Cardiac fibroblast (primary cell): ENCODE measurements around the gene ST8SIA6.

Source experiments
- DNase-seq, 2 donors: peaks; one replicate each; pipeline versions ENCODE4 v3.0.0 to v3.0.0-alpha.2; 2010; ENCODE audit warnings: low read depth in 2 of 2
- H3K4me3 ChIP-seq, 2 donors: replicated peaks in 1 of 2; 1 replicate in 1 of 2; 2 replicates in 1 of 2; pipeline ENCODE4 v1.5.1; 2011; ENCODE audit warnings: low read depth in 2 of 2, low read length in 2 of 2, mild to moderate bottlenecking in 2 of 2, moderate library complexity in 1 of 2
- TF ChIP-seq, protein P1 (sequence below): IDR thresholded peaks from one replicate; pipeline ENCODE4 v1.5.1; 2011; ENCODE audit warnings: low read depth, mild to moderate bottlenecking, low read length, inconsistent platforms

The ST8SIA6 gene

DNA sequence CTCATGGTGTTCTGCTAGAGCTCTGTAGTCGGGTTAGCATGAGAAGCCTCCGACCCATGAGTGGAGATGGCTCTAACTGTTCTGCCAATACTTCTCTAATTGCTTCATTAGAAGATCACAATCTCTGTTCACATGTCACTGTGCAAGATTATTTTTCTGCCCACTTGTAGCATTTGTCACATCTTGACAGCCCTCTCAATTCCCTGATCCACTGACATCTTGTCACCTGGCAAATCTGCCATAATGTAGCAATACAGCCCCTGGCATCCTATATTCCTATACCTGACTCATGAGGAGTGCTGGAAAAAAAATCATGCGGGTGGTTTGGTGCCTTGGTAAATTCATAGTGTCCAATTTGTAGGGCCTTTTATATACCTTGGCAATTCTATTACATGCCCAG is 58.4 kb downstream of the ST8SIA6 start:
- no peak overlapping the region for H3K4me3 ChIP-seq
- TF ChIP-seq, protein P1, sequence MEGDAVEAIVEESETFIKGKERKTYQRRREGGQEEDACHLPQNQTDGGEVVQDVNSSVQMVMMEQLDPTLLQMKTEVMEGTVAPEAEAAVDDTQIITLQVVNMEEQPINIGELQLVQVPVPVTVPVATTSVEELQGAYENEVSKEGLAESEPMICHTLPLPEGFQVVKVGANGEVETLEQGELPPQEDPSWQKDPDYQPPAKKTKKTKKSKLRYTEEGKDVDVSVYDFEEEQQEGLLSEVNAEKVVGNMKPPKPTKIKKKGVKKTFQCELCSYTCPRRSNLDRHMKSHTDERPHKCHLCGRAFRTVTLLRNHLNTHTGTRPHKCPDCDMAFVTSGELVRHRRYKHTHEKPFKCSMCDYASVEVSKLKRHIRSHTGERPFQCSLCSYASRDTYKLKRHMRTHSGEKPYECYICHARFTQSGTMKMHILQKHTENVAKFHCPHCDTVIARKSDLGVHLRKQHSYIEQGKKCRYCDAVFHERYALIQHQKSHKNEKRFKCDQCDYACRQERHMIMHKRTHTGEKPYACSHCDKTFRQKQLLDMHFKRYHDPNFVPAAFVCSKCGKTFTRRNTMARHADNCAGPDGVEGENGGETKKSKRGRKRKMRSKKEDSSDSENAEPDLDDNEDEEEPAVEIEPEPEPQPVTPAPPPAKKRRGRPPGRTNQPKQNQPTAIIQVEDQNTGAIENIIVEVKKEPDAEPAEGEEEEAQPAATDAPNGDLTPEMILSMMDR, result no peak

DNA sequence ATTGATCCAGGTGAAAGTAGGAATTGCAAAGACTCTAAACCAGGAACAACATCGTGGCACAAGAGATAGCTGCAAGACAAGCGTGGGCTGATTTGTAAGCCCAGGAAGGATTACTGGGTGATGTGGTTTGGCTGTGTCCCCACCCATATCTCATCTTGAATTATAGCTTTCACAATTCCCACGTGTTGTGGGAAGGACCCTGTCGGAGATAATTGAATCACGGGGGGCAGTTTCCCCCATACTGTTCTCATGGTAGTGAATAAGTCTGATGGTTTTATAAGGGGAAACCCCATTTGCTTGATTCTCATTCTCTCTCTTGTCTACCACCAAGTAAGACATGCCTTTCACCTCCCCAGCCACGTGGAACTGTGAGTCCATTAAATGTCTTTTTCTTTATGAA is 59.5 kb downstream of the ST8SIA6 start:
- no peak overlapping the region for H3K4me3 ChIP-seq
- DNase-seq, result no peak
- TF ChIP-seq, protein P1, result no peak

More for the DNA sequence above, 58.4 kb downstream of the ST8SIA6 start:
- DNase-seq, result no peak

DNA sequence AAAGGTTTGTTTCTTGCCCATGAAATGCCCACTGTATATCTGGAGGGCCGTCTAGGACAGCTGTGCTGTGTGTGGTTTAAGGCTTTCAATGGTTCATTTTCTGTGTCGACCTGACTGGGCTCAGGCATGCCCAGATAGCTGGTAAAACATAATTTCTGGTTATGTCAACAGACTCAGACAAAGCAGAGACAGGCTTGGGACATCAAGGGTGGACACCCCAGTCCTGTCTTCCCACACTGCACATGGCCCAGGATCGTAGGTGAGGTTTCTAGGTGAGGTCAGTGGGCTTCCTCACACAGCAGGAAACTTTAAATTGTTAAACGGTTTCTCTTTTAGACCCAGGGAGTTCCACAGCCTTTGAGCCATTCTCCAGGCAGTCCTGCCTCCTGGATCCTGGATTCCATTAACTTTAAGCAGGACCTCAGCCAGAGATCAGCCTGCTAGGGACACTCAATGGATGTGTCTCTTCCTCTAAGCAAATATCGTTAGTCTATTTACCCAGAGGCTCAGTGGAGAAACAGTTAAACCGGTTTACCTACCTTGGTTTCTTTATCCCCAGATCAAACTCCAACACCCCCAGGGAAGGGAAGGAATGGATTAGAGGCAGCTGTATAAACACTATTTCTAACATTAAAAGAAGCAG is 66.4 kb downstream of the ST8SIA6 start:
- TF ChIP-seq, protein P1, result no peak
- no peak overlapping the region for H3K4me3 ChIP-seq
- DNase-seq, result no peak

DNA sequence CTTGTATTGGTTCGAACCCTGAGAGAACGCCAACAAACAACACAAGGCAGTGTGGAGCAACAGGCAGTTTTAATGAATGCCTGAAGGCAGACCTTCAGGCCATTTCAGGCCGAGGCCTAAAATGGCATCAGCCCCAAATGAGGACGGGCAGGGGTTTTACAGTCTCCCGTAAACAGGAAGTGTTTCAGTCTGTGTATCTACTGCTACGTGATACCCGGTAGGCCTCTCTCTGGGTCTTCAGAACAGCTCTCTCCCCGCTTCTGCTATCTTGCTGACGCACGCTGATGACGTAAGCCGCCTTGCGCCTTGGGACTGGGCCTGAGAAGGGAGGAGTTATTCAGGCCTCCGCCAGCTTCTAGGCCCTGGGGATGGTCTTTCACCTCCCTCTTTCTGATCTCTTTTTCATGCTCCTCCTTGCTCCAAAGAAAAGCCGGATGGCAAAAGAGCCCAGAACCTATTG is 67.7 kb downstream of the ST8SIA6 start:
- no peak overlapping the region for H3K4me3 ChIP-seq
- TF ChIP-seq, protein P1, result no peak
- DNase-seq, result peak; percentile 32 to 48

DNA sequence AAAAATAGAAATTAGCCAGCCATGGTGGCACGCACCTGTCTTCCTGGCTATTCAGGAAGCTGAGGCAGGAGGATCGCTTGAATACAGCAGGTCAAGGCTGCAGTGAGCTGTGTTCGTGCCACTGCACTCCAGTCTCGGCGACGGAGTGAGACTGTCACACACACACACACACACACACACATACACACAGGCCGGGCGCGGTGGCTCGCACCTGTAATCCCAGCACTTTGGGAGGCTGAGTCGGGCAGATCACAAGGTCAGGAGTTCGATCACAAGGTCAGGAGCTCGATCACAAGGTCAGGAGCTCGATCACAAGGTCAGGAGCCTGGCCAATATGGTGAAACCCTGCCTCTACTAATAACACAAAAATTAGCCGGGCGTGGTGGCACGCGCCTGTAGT is 68.4 kb downstream of the ST8SIA6 start:
- TF ChIP-seq, protein P1, result no peak

DNA sequence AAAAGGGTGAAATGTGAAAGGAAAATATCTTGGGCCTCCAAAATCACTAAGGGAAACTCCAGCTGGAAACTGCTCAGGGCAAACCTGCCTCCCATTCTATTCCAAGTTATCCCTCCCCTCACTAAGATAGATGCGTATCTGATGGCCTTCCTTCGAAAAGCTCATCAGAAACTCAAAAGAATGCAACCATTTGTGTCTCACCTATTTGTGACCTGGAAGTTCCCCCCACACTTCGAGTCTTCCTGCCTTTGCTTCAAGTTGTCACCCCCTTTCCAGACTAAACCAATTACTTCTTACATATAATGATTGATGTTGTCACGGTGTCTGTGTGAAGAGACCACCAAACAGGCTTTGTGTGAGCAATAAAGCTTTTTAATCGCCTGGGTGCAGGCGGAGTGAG is 69.3 kb downstream of the ST8SIA6 start:
- TF ChIP-seq, protein P1, result no peak
- no peak overlapping the region for H3K4me3 ChIP-seq
- no peak for DNase-seq

More for the DNA sequence above, 68.4 kb downstream of the ST8SIA6 start:
- no peak overlapping the region for H3K4me3 ChIP-seq
- no peak for DNase-seq
